Measurements from ENCODE around the gene DNAJC18. TPM values are rescaled to one million over a fixed set of nuclear protein-coding genes. Genes with fewer than 3 reads are reported as not detected.

Gene DNAJC18
- total and polyA plus RNA-seq, 2 donors (not counting 1 experiment from before 2014, with no cell fraction given), result 2.0 to 13.6 TPM

GRCh38 chr5:139473105-139473504 is 33.8 kb upstream of the DNAJC18 start:
- H3K27me3 ChIP-seq (replicated peaks in 1 of 4; ENCODE audit: control extremely low read depth in 1 of 4, control insufficient read depth in 3 of 4, insufficient read depth in 4 of 4, low read length in 3 of 4), result peaks cover 0 to 24% (median 11%) of the 10 kb centered on the region in 4 experiments
- H3K4me3 ChIP-seq (ENCODE audit: control extremely low read depth in 1 of 5, extremely low read depth in 1 of 5, insufficient read depth in 1 of 5, low read depth in 2 of 5, low read length in 4 of 5), result no peak overlapping the region
- Mint-ChIP-seq H3K4me1 (peaks cover 16% of the 10 kb centered on the region), H3K27me3 (peaks cover 31% of the 10 kb centered on the region), H3K9me3 (ENCODE audit: insufficient read depth) (no peaks in the 10 kb centered on the region), H3K4me3 (no peak overlapping the region), H3K27ac (no peak overlapping the region)
- peaks cover 17 to 20% of the 10 kb centered on the region in 2 donors for H3K4me1 ChIP-seq (ENCODE audit: control insufficient read depth in 2 of 2, insufficient read depth in 2 of 2, low read length in 2 of 2)
- H4K20me1 ChIP-seq (ENCODE audit: control insufficient read depth, insufficient read depth, low read length, poor library complexity, severe bottlenecking), result no peaks in the 10 kb centered on the region
- no peak for ATAC-seq (ENCODE audit: low read depth)
- H3K9me3 ChIP-seq (ENCODE audit: control extremely low read depth in 1 of 3, control insufficient read depth in 2 of 3, insufficient read depth in 1 of 3, low read length in 2 of 3), result peaks cover 0 to 5% (median 0%) of the 10 kb centered on the region in 3 donors
- intact Hi-C loops (cut with micrococcal nuclease), result no loop called here
- no peaks in the 10 kb centered on the region for H3K36me3 ChIP-seq (replicated peaks in 1 of 2; ENCODE audit: control extremely low read depth in 1 of 2, control insufficient read depth in 1 of 2, extremely low read depth in 1 of 2, insufficient read depth in 2 of 2, low read length in 1 of 2)
- H3K4me2 ChIP-seq (replicated peaks; ENCODE audit: low read depth, low read length, poor library complexity, severe bottlenecking), result no peak overlapping the region
- ChIA-PET CTCF (no interaction called here), POLR2A (no interaction called here)
- no peaks in the 10 kb centered on the region for H3K79me2 ChIP-seq (ENCODE audit: control insufficient read depth, insufficient read depth, low read length)
- no peak for TF ChIP-seq EZH2 (IDR thresholded peaks at IDR 0.05; ENCODE audit: borderline replicate concordance, insufficient read depth, low read depth, low read length, poor library complexity, severe bottlenecking)
- no peak for TF ChIP-seq CTCF (IDR thresholded peaks at IDR 0.05)
- DNase-seq, result no peak
- 97% methylated on average over 7 of the region's 8 CpGs for WGBS (ENCODE audit: insufficient coverage)
- H2AFZ ChIP-seq (ENCODE audit: insufficient read depth, low read depth, low read length, poor library complexity, severe bottlenecking), result no peak overlapping the region
- H3K9ac ChIP-seq (ENCODE audit: low read length), result no peak overlapping the region
- H3K27ac ChIP-seq (ENCODE audit: low read length in 2 of 2), result no peak overlapping the region

GRCh38 chr5:139472386-139473030 is 33.2 kb upstream of the DNAJC18 start:
- H3K4me3 Mint-ChIP-seq, result no peak overlapping the region
- CTCF ChIA-PET, result no interaction called here
- POLR2A ChIA-PET, result no interaction called here
- DNase-seq (no peak), ATAC-seq (ENCODE audit: low read depth) (no peak)
- Histone ChIP-seq H3K79me2 (ENCODE audit: control insufficient read depth, insufficient read depth, low read length) (no peaks in the 10 kb centered on the region), H2AFZ (ENCODE audit: insufficient read depth, low read depth, low read length, poor library complexity, severe bottlenecking) (no peak overlapping the region), H3K4me3 (ENCODE audit: control extremely low read depth in 1 of 5, extremely low read depth in 1 of 5, insufficient read depth in 1 of 5, low read depth in 2 of 5, low read length in 4 of 5) (no peak overlapping the region), H3K27ac (ENCODE audit: low read length in 2 of 2) (no peak overlapping the region), H3K9ac (ENCODE audit: low read length) (no peak overlapping the region), H3K4me1 (ENCODE audit: control insufficient read depth in 2 of 2, insufficient read depth in 2 of 2, low read length in 2 of 2) (peaks cover 17 to 20% of the 10 kb centered on the region in 2 donors), H3K27me3 (replicated peaks in 1 of 4; ENCODE audit: control extremely low read depth in 1 of 4, control insufficient read depth in 3 of 4, insufficient read depth in 4 of 4, low read length in 3 of 4) (peaks cover 0 to 24% (median 11%) of the 10 kb centered on the region in 4 experiments), H4K20me1 (ENCODE audit: control insufficient read depth, insufficient read depth, low read length, poor library complexity, severe bottlenecking) (no peaks in the 10 kb centered on the region), H3K9me3 (ENCODE audit: control extremely low read depth in 1 of 3, control insufficient read depth in 2 of 3, insufficient read depth in 1 of 3, low read length in 2 of 3) (peaks cover 0 to 5% (median 0%) of the 10 kb centered on the region in 3 donors), H3K4me2 (replicated peaks; ENCODE audit: low read depth, low read length, poor library complexity, severe bottlenecking) (no peak overlapping the region), H3K36me3 (replicated peaks in 1 of 2; ENCODE audit: control extremely low read depth in 1 of 2, control insufficient read depth in 1 of 2, extremely low read depth in 1 of 2, insufficient read depth in 2 of 2, low read length in 1 of 2) (no peaks in the 10 kb centered on the region)
- H3K27ac Mint-ChIP-seq, result no peak overlapping the region
- no peak for TF ChIP-seq EZH2 (IDR thresholded peaks at IDR 0.05; ENCODE audit: borderline replicate concordance, insufficient read depth, low read depth, low read length, poor library complexity, severe bottlenecking)
- no peak for TF ChIP-seq CTCF (IDR thresholded peaks at IDR 0.05)
- intact Hi-C loops (cut with micrococcal nuclease), result no loop called here
- H3K27me3 Mint-ChIP-seq, result peaks cover 31% of the 10 kb centered on the region
- 79% methylated on average over 10 of the region's 15 CpGs for WGBS (ENCODE audit: insufficient coverage)
- no peaks in the 10 kb centered on the region for H3K9me3 Mint-ChIP-seq (ENCODE audit: insufficient read depth)
- peaks cover 16% of the 10 kb centered on the region for H3K4me1 Mint-ChIP-seq

All from B cell (primary cell).